AG09309 (cell line): ENCODE measurements around the gene NOTCH3.

Source experiments
- DNase-seq: peaks from one replicate; pipeline ENCODE4 v3.0.0-alpha.2; 2010; ENCODE audit warnings: low read depth
- H3K4me3 ChIP-seq: 2 replicates; pipeline ENCODE4 v1.5.1; 2011; ENCODE audit warnings: mild to moderate bottlenecking, low read depth, low read length, moderate library complexity; ENCODE audit not compliant: control insufficient read depth
- TF ChIP-seq, protein P1 (sequence below): IDR thresholded peaks from 2 replicates; pipeline ENCODE4 v1.5.1; 2011; ENCODE audit warnings: mild to moderate bottlenecking, low read depth, low read length, inconsistent platforms; ENCODE audit not compliant: insufficient read depth, control insufficient read depth; ENCODE audit errors: missing control alignments

NOTCH3 gene

DNA sequence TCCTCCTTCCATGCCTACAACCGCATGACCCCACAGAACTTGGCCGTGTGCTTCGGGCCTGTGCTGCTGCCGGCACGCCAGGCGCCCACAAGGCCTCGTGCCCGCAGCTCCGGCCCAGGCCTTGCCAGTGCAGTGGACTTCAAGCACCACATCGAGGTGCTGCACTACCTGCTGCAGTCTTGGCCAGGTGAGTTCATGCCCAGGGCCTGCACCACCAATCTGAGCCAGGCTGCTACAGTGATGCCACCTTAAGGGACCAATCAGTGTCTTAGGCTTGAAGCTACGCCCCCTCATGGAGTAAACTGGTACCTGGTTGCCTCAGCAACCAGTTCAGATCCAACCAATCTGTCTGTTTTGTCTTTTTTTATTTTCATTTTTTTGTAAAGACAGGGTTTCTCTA is 88.4 kb downstream of the NOTCH3 start:
- no peak for DNase-seq
- no peak overlapping the region for H3K4me3 ChIP-seq
- TF ChIP-seq, protein P1, sequence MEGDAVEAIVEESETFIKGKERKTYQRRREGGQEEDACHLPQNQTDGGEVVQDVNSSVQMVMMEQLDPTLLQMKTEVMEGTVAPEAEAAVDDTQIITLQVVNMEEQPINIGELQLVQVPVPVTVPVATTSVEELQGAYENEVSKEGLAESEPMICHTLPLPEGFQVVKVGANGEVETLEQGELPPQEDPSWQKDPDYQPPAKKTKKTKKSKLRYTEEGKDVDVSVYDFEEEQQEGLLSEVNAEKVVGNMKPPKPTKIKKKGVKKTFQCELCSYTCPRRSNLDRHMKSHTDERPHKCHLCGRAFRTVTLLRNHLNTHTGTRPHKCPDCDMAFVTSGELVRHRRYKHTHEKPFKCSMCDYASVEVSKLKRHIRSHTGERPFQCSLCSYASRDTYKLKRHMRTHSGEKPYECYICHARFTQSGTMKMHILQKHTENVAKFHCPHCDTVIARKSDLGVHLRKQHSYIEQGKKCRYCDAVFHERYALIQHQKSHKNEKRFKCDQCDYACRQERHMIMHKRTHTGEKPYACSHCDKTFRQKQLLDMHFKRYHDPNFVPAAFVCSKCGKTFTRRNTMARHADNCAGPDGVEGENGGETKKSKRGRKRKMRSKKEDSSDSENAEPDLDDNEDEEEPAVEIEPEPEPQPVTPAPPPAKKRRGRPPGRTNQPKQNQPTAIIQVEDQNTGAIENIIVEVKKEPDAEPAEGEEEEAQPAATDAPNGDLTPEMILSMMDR: peak; percentile 1

DNA sequence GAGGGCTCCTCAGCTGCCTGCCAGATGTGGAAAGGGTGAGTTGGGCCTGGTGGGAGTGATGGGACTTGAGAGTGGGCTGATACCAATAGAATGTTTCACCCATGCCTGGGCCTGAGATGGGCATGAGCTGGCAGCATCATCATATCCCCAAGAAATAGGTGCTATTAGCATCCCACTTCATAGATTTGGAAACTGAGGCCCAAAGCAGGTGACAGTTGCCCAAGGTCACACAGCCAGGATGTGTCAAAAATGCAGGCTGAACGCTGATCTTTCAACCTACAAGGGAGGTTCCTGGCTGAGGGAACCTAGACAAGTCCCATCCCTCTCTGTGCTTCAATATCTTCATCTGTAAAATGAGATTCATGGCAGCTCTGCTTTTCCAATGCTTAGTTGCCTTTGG is 89.0 kb downstream of the NOTCH3 start:
- H3K4me3 ChIP-seq: no peak overlapping the region
- DNase-seq: no peak
- TF ChIP-seq, protein P1: no peak

DNA sequence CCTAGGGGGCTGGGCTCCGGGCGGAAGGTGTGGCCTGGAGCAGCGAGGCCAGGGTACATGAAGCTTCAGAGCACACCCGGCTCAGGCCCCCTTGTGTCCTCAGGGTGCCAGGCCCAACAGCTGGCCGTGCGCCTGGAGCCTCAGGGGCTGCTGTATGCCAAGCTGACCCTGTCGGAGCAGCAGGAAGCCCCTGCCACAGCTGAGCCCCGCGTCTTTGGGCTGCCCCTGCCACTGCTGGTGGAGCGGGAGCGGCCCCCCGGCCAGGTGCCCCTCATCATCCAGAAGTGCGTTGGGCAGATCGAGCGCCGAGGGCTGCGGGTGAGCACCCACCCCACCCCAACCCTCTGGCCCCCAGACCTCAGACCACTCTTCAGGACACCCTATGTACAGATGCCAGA is 90.4 kb downstream of the NOTCH3 start:
- TF ChIP-seq, protein P1: no peak
- H3K4me3 ChIP-seq: no peak overlapping the region
- no peak for DNase-seq

DNA sequence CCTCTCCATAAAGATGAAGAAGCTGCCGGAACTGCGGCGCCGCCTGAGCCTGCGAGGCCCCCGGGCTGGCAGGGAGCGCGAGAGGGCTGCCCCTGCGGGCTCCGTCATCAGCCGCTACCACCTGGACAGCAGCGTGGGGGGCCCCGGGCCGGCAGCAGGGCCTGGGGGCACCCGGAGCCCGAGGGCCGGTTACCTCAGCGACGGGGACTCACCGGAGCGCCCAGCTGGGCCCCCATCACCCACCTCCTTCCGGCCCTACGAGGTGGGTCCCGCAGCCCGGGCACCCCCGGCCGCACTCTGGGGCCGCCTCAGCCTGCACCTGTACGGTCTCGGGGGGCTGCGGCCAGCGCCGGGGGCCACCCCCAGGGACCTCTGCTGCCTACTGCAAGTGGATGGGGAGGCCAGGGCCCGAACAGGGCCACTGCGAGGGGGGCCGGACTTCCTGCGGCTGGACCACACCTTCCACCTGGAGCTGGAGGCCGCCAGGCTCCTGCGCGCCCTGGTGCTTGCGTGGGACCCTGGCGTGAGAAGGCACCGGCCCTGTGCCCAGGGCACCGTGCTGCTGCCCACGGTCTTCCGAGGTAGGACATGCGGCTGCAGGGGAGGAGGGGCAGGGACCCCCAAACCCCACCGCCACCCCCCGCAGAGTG is 90.9 kb downstream of the NOTCH3 start:
- DNase-seq: no peak
- no peak overlapping the region for H3K4me3 ChIP-seq
- TF ChIP-seq, protein P1: no peak
